ENCODE measurements around the gene NAV3.

DNA sequence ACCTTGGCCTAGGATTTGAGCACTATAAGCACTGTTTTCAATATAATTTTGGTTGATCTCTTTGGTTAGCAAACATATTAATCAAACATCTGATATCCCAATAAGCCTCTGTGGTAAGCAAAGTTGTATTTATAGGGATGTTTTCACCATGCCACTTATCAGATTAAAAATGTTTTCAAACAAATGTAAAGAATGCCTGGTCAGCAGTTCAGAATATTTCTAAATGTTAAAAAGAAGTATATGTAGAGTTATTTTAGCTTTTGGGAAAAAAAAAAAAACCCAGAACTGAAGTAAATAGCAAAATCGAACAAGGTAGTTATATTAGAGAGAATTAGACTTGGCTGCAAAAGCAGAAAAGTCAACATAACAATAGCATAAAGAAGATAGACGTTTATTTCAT, 3.9 kb downstream of the NAV3 start:
- TF ChIP-seq POLR2AphosphoS5 (IDR thresholded peaks at IDR 0.05; ENCODE audit: low read depth, low read length) (no peak), POLR2A (IDR thresholded peaks at IDR 0.05; ENCODE audit: low read depth, low read length) (no peak), SPI1 (IDR thresholded peaks at IDR 0.05; ENCODE audit: low read depth, low read length) (no peak), TAF1 (IDR thresholded peaks at IDR 0.05; ENCODE audit: low read depth, low read length) (no peak), PAX5 (IDR thresholded peaks at IDR 0.05; ENCODE audit: insufficient read depth, low read length, severe bottlenecking) (no peak)
